Measurements from ENCODE around the gene GALNT2. TPM values are rescaled to one million over a fixed set of nuclear protein-coding genes. Genes with fewer than 3 reads are reported as not detected.

Gene GALNT2
- total and polyA plus RNA-seq, 2 of the 13 experiments (the other 11 are each of a cell fraction or from before 2014, with no cell fraction given), result 39.3 to 39.6 TPM

DNA sequence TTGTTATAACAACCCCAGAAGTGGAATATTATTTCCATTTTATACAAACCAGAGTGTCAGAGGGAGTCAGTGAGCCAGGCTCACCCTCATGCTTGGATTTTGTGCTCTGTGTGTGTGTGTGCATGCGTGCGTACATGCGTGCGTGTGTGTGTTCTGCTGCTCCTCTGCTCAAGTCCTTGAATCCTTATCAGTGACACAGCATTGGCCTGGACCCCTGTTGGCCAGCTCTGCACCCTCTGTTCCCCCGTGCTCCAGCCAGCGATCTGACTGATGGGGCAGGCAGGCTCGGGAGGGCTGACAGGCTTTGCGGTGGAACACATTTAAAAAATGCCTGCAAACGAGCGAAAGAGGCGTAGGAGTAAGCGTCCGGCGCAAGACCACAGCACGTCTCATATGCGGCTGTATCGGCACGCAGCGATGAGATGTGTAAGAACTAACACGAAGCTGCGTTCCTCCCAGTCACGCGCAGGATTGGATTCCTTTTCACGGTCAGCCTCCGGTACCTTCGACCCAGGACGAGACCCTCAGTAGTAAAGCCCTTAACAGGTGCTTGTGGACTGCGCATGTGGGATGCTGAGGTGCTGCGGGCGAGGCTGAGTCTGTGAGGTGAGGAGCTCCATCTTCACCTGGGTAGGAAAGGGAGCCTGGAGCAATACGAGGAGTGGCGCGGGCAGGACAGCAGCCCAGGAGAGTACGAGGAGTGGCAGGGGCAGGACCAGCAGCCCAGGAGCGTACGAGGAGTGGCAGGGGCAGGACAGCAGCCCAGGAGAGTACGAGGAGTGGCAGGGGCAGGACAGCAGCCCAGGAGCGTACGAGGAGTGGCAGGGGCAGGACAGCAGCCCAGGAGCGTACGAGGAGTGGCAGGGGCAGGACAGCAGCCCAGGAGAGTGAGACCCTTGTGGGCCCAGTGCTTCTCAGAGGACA, 130.9 kb downstream of the GALNT2 start:
- FAIRE-seq, result no peak
- WGBS (ENCODE audit: low lambda C conversion rate), result 94% methylated on average over 38 of the region's 41 CpGs
- peaks cover 4% of the 10 kb centered on the region in 2 experiments; a peak in 2 of 5 replicates for H3K36me3 ChIP-seq (replicated peaks in 1 of 2; ENCODE audit: control insufficient read depth in 1 of 2, insufficient read depth in 2 of 2, low read length in 2 of 2)
- H3K4me3 ChIP-seq (replicated peaks in 1 of 3; ENCODE audit: insufficient read depth in 1 of 3, low read depth in 2 of 3, low read length in 3 of 3), result no peak overlapping the region
- no peaks in the 10 kb centered on the region for H3K27me3 ChIP-seq (ENCODE audit: control insufficient read depth in 1 of 2, insufficient read depth in 2 of 2, low read length in 2 of 2)
- peaks cover 1% of the 10 kb centered on the region for H3K79me2 ChIP-seq (ENCODE audit: insufficient read depth, low read length)
- BruUV-seq (replicated peaks), result no TSS peak
- intact Hi-C loops (cut with micrococcal nuclease; ENCODE audit: unreplicated experiment) (no loop called here), in situ Hi-C loops (cut with HindIII; ENCODE audit: extremely low pct_ligation_motif_present, low pct_unique_long_range_greater_than_20kb) (no loop called here)
- H3K9me3 ChIP-seq (ENCODE audit: low read length), result no peaks in the 10 kb centered on the region
- ChIA-PET POLR2A (no interaction called here), CTCF (ENCODE audit: low intra/inter-chr PET ratio, low total read pairs) (no interaction called here)
- TF ChIP-seq ZNF891 (CRISPR knock-in tag; IDR thresholded peaks at IDR 0.05) (no peak), SRSF4 (IDR thresholded peaks at IDR 0.05; ENCODE audit: low read depth, low read length, poor library complexity, severe bottlenecking) (no peak), ZNF256 (CRISPR knock-in tag; conservative IDR thresholded peaks at IDR 0.05) (no peak), SRY (CRISPR knock-in tag; IDR thresholded peaks at IDR 0.05) (no peak), PLRG1 (conservative IDR thresholded peaks at IDR 0.05) (no peak), ZNF138 (CRISPR knock-in tag; IDR thresholded peaks at IDR 0.05; ENCODE audit: low read depth) (no peak), HDAC1 (CRISPR knock-in tag; IDR thresholded peaks at IDR 0.05) (no peak), ZFP90 (CRISPR knock-in tag; IDR thresholded peaks at IDR 0.05; ENCODE audit: borderline replicate concordance) (no peak), TAF1 (CRISPR knock-in tag; IDR thresholded peaks at IDR 0.05) (no peak)
- TF ChIP-seq, protein P1, sequence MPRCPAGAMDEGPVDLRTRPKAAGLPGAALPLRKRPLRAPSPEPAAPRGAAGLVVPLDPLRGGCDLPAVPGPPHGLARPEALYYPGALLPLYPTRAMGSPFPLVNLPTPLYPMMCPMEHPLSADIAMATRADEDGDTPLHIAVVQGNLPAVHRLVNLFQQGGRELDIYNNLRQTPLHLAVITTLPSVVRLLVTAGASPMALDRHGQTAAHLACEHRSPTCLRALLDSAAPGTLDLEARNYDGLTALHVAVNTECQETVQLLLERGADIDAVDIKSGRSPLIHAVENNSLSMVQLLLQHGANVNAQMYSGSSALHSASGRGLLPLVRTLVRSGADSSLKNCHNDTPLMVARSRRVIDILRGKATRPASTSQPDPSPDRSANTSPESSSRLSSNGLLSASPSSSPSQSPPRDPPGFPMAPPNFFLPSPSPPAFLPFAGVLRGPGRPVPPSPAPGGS (CRISPR knock-in tag; IDR thresholded peaks at IDR 0.05), result no peak
- no peak overlapping the region for H3K27ac ChIP-seq (ENCODE audit: extremely low read length, insufficient read depth, low read length)
- H2AFZ ChIP-seq (ENCODE audit: low read length), result no peak overlapping the region
- no peak overlapping the region for H3K4me2 ChIP-seq (ENCODE audit: low read depth, low read length)
- DNase-seq (ENCODE audit: low spot score), result no peak
- H3K9ac ChIP-seq (ENCODE audit: insufficient read depth, low read depth, low read length), result no peak overlapping the region
- no peak for ATAC-seq
- no peaks in the 10 kb centered on the region for H4K20me1 ChIP-seq (ENCODE audit: insufficient read depth, low read length)
- peaks cover 7% of the 10 kb centered on the region; the same call in 1 of the 2 replicates for H3K4me1 ChIP-seq (ENCODE audit: insufficient read depth, low read length)

Measured in HepG2 (cell line).